Naive thymus-derived CD4-positive, alpha-beta T cell (primary cell): ENCODE results near the gene ZNG1B. TPM values are rescaled to one million over a fixed set of nuclear protein-coding genes. Genes with fewer than 3 reads are reported as not detected.
"Not testable (repeated sequence)": the region's sequence is repeated elsewhere in the genome, so short reads cannot be mapped to it uniquely, and the experiment has no call there.

Experiments
- ATAC-seq: fragments of 150-1000 bp; cut with Tn5 transposase; 2 replicates; pipeline ENCODE4 v1.10.0; 2021; ENCODE audit warnings: mild to moderate bottlenecking, moderate library complexity
- CTCF ChIA-PET: fragments of 350-600 bp; sonication (Branson Sonifier 250); formaldehyde crosslinking; loops from one replicate; lab custom pipeline; 2021; ENCODE audit warnings: antibody characterized with exemption; lab: Charles Lee
- POLR2A ChIA-PET: fragments of 350-600 bp; sonication (Branson Sonifier 250); formaldehyde crosslinking; loops from one replicate; lab custom pipeline; 2021; ENCODE audit warnings: antibody characterized with exemption, inconsistent platforms; lab: Charles Lee
- DNase-seq, 9 donors: peaks; one replicate each; pipeline versions ENCODE4 v3.0.0 to v3.0.0-alpha.2; 2020 to 2022; ENCODE audit warnings: mixed read lengths in 1 of 9
- H3K27ac ChIP-seq: one replicate; pipeline ENCODE4 v1.7.0; 2013; ENCODE audit warnings: mild to moderate bottlenecking, low read depth, low read length, moderate library complexity
- H3K27me3 ChIP-seq, 2 donors: one replicate each; pipeline ENCODE4 v1.7.0; 2013; ENCODE audit warnings: low read length in 2 of 2, mild to moderate bottlenecking in 2 of 2, moderate library complexity in 2 of 2; ENCODE audit not compliant: control insufficient read depth in 2 of 2, insufficient read depth in 2 of 2
- H3K36me3 ChIP-seq, 3 experiments: 1 replicate in 2 of 3; 2 replicates in 1 of 3; pipeline ENCODE4 v1.7.0; 2013; ENCODE audit warnings: low read length in 3 of 3, mild to moderate bottlenecking in 3 of 3, moderate library complexity in 1 of 3; ENCODE audit not compliant: insufficient read depth in 3 of 3, control insufficient read depth in 2 of 3
- H3K4me1 ChIP-seq, 2 donors: one replicate each; pipeline ENCODE4 v1.7.0; 2013; ENCODE audit warnings: low read length in 2 of 2, mild to moderate bottlenecking in 2 of 2, moderate library complexity in 1 of 2; ENCODE audit not compliant: control insufficient read depth in 2 of 2, insufficient read depth in 2 of 2
- H3K4me3 ChIP-seq: 2 replicates; pipeline ENCODE4 v1.7.0; 2013; ENCODE audit warnings: mild to moderate bottlenecking, low read length
- H3K9me3 ChIP-seq, 3 experiments: 1 replicate in 2 of 3; 2 replicates in 1 of 3; pipeline ENCODE4 v1.7.0; 2013; ENCODE audit warnings: low read length in 3 of 3; ENCODE audit not compliant: control insufficient read depth in 2 of 3
- H3K27ac Mint-ChIP-seq, 9 donors: one replicate each; pipeline ENCODE4 v1.8.0; 2020 to 2022; ENCODE audit warnings: mixed read lengths in 9 of 9, mild to moderate bottlenecking in 8 of 9, moderate library complexity in 5 of 9, inconsistent platforms in 2 of 9
- H3K27me3 Mint-ChIP-seq, 5 donors: one replicate each; pipeline ENCODE4 v1.8.0; 2021 to 2022; ENCODE audit warnings: mixed read lengths in 5 of 5, mild to moderate bottlenecking in 1 of 5
- H3K36me3 Mint-ChIP-seq, 5 donors: one replicate each; pipeline ENCODE4 v1.8.0; 2020 to 2022; ENCODE audit warnings: mixed read lengths in 5 of 5, mild to moderate bottlenecking in 3 of 5, inconsistent platforms in 1 of 5
- H3K4me1 Mint-ChIP-seq, 7 donors: one replicate each; pipeline ENCODE4 v1.8.0; 2020 to 2022; ENCODE audit warnings: mixed read lengths in 7 of 7, mild to moderate bottlenecking in 3 of 7, inconsistent platforms in 1 of 7
- H3K4me3 Mint-ChIP-seq, 10 donors: one replicate each; pipeline ENCODE4 v1.8.0; 2020 to 2022; ENCODE audit warnings: mild to moderate bottlenecking in 10 of 10, mixed read lengths in 10 of 10, moderate library complexity in 6 of 10, inconsistent platforms in 2 of 10
- H3K9me3 Mint-ChIP-seq, 11 donors: one replicate each; pipeline ENCODE4 v1.8.0; 2020 to 2022; ENCODE audit warnings: mixed read lengths in 11 of 11, mild to moderate bottlenecking in 4 of 11, inconsistent platforms in 1 of 11, moderate library complexity in 1 of 11
- intact Hi-C, 2 donors: fragments of 100-400 bp; cut with micrococcal nuclease; formaldehyde crosslinking; loops; one replicate each; pipeline ENCODE4 v1.15.1; 2023
- polyA plus RNA-seq, 2 donors: library from polyadenylated mRNA; unstranded; fragments of 300-500 nt; fragmentation: Illumina TruSeq; gene quantifications; one replicate each; pipeline ENCODE4 v1.2.3, GENCODE V29; 2021
- total RNA-seq, 6 experiments: library from RNA in 5 of 6; stranded (reverse) in 5 of 6; gene quantifications; 1 replicate in 5 of 6; 2 replicates in 1 of 6; pipeline ENCODE4 v1.2.3 and lab custom pipeline; 2021 to 2026

The ZNG1B gene
- total and polyA plus RNA-seq, 7 experiments from 2014 or later = 21.5 to 44.7 (median 37.5) TPM

DNA sequence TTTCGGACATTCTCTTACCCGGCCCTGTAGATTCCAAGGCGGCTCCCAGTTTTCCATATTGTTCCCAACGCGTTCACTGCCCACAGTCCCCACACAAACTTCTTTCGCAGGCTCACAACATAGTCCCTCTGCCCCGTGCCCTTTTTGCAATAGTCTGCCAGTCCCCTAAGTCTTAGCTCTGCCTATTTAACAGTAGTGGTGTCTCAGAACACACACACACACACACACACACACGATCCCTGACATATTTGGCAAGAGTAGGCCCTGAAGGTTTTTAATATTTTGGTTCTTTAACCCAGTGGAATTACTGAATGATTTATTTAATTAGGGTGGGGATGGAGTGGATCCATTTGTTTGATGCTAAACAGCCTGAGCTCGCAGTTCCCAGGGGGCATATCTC is 105.0 kb downstream of the ZNG1B start:
- H3K9me3 Mint-ChIP-seq, H3K9me3 ChIP-seq, ATAC-seq, H3K4me3 ChIP-seq, H3K4me1 ChIP-seq, CTCF ChIA-PET, POLR2A ChIA-PET, H3K27ac ChIP-seq, intact Hi-C loops, H3K4me1 Mint-ChIP-seq, H3K36me3 ChIP-seq, H3K27me3 ChIP-seq, DNase-seq, H3K36me3 Mint-ChIP-seq: not testable (repeated sequence)
- H3K4me3 Mint-ChIP-seq = peak overlapping the region; percentile 68 to 83 (median 82)
- peak overlapping the region in 2 of 9 donors; percentile 25 to 57 for H3K27ac Mint-ChIP-seq
- H3K27me3 Mint-ChIP-seq = peaks cover 0 to 29% (median 11%) of the 10 kb centered on the region in 5 donors

Other genes starting within 250 kb of the ZNG1B start
- gene PAX8, start 158.8 kb upstream of the ZNG1B start, total RNA-seq = 1 to 10 TPM in 3 of 5 experiments, under 1 TPM in 2; 0.37 to 1.5 (median 1.2) TPM
- 1 to 10 TPM in 1 of 2 donors, under 1 TPM in 1; 0.09 to 1.4 TPM for gene PAX8, start 158.8 kb upstream of the ZNG1B start, polyA plus RNA-seq
- gene FOXD4L1, start 61.0 kb downstream of the ZNG1B start, total RNA-seq = under 1 TPM in 4 of 5 experiments, not detected in 1; 0.16 to 0.60 (median 0.35) TPM
- not detected for gene FOXD4L1, start 61.0 kb downstream of the ZNG1B start, polyA plus RNA-seq
- gene RABL2A, start 189.6 kb downstream of the ZNG1B start, total RNA-seq = 10 to 100 TPM; 16.5 to 57.9 (median 26.2) TPM
- gene RABL2A, start 189.6 kb downstream of the ZNG1B start, polyA plus RNA-seq = 10 to 100 TPM; 14.8 to 19.0 TPM